K562 (cell line): ENCODE data around the gene SMAD1. TPM values are rescaled to one million over a fixed set of nuclear protein-coding genes. Genes with fewer than 3 reads are reported as not detected.

Experiments
- ZBTB40 ChIP-seq, 2 experiments: fragments of 450-650 bp in 1 of 2; sonication (generic) in 1 of 2; formaldehyde crosslinking in 1 of 2; IDR thresholded peaks; 2 replicates each; pipeline versions ENCODE4 v1.7.1 to v1.9.0; 2016 to 2022; ENCODE audit warnings: inconsistent platforms in 1 of 2, mild to moderate bottlenecking in 1 of 2, missing genetic modification reagents in 1 of 2
- ZBTB5 ChIP-seq: fragments of 450-650 bp; IDR thresholded peaks from 2 replicates; pipeline ENCODE4 v1.6.1; 2017; ENCODE audit warnings: antibody characterized with exemption
- ZNF445 ChIP-seq: fragments of 250-450 bp; sonication (Bioruptor Pico); IDR thresholded peaks from 2 replicates; pipeline ENCODE4 v1.4.0; 2020; ENCODE audit warnings: low read depth, mild to moderate bottlenecking, moderate library complexity
- ZNF507 ChIP-seq: conservative IDR thresholded peaks from 2 replicates; pipeline ENCODE4 v1.6.1; 2017; ENCODE audit warnings: missing genetic modification characterization, missing compliant biosample characterization
- polyA plus RNA-seq, 8 experiments: library from polyadenylated mRNA; depleted of rRNA in 4 of 8; stranded (reverse) in 5 of 8; unstranded in 3 of 8; fragments of >200 nt; fragmentation: Nextera tagmentation in 2 of 8; fragmentation: Illumina TruSeq in 1 of 8; extraction: Ambion mirVana in 2 of 8; extraction: Trizol in 1 of 8; gene quantifications; 2 replicates each; pipeline versions ENCODE4 v1.2.1 to v1.2.3, GENCODE V29; 2011 to 2014; ENCODE audit warnings: inconsistent platforms in 1 of 8, missing spikeins in 1 of 8
- total RNA-seq, 7 experiments: library from RNA; depleted of rRNA in 6 of 7; stranded (reverse); fragments of >200 nt in 6 of 7; fragmentation: Illumina TruSeq in 2 of 7; extraction: Trizol in 2 of 7; gene quantifications; 2 replicates each; pipeline versions ENCODE4 v1.2.1 to v1.2.3, GENCODE V29; 2011 to 2021; ENCODE audit warnings: low replicate concordance in 1 of 7
- TF ChIP-seq, protein P1 (sequence below): fragments of 250-450 bp; sonication (Bioruptor Pico); IDR thresholded peaks from 2 replicates; pipeline ENCODE4 v1.8.0; 2021; ENCODE audit warnings: borderline replicate concordance, mild to moderate bottlenecking, moderate library complexity; ENCODE audit not compliant: poor library complexity, severe bottlenecking

SMAD1 gene
- total and polyA plus RNA-seq, 9 of the 15 experiments (the other 6 are each of a cell fraction or from before 2014, with no cell fraction given) = 0.05 to 0.54 (median 0.21) TPM; not detected in 3

- TF ChIP-seq ZBTB5 = no peak
- no peak for TF ChIP-seq ZBTB40 (IDR thresholded peaks at IDR 0.05)
- no peak for TF ChIP-seq ZBTB40 (CRISPR knock-in tag; IDR thresholded peaks at IDR 0.05)
- no peak for TF ChIP-seq ZNF445 (CRISPR knock-in tag)
- no peak for TF ChIP-seq ZNF507 (tag)
- TF ChIP-seq, protein P1, sequence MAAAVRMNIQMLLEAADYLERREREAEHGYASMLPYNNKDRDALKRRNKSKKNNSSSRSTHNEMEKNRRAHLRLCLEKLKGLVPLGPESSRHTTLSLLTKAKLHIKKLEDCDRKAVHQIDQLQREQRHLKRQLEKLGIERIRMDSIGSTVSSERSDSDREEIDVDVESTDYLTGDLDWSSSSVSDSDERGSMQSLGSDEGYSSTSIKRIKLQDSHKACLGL (CRISPR knock-in tag) = no peak
- TF ChIP-seq, all 486 proteins: peak for 0
Measured at GRCh38 chr4:145545538-145546174, 64.0 kb downstream of the SMAD1 start (continued).
